DND-41 (cell line): ENCODE measurements around the gene RANBP17.

Experiments
- CTCF ChIP-seq: IDR thresholded peaks from 2 replicates; pipeline ENCODE4 v1.5.1; 2012; ENCODE audit warnings: borderline replicate concordance, low read length, moderate library complexity, mild to moderate bottlenecking; ENCODE audit not compliant: poor library complexity, severe bottlenecking; ENCODE audit errors: extremely low read depth
- EZH2 ChIP-seq: IDR thresholded peaks from 3 replicates; pipeline ENCODE4 v1.6.1; 2012; ENCODE audit warnings: borderline replicate concordance, low read depth, mild to moderate bottlenecking, moderate library complexity, low read length, inconsistent platforms; ENCODE audit not compliant: severe bottlenecking

- TF ChIP-seq CTCF, result no peak
- no peak for TF ChIP-seq EZH2
Observed at GRCh38 chr5:170813231-170813630, 48.6 kb upstream of the RANBP17 start.
